Stimulated activated CD4-positive, alpha-beta T cell treated with anti-CD3 and anti-CD28 coated beads, Interleukin-2, amount 100 ng/mL, for 48 hours (primary cell): ENCODE results near the gene CIITA.
A peak's percentile ranks its signal among the peaks of the same experiment; 100 is the strongest.

Experiments used
- DNase-seq, 2 donors: peaks; one replicate each; pipeline ENCODE4 v3.0.0-alpha.2; 2020

CIITA gene

DNA sequence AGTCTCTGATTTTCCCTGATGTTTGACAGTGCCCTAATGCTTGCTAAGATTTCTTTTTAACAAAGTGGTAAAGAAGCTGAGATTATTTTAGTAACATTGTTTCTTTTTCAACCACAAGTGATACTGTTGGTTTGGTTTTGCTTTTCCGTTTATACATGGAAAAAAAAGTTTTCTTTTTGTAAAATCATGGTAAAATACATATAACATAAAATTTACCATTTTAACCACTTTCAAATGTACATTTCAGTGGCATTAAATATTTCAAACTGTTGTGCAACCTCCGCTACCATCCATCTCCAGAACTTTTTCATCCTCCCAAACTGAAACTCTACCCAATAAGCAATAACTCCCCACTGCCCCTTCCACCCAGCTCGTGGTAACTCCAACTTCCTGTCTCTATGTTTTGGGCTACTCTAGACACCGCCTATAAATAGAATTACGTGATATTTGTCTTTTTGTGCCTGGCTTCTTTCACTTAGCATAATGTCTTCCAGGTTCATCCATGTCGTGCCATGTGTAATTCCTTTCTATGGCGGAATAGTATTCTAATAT lies 4.6 kb downstream of the CIITA start:
- no peak for DNase-seq

DNA sequence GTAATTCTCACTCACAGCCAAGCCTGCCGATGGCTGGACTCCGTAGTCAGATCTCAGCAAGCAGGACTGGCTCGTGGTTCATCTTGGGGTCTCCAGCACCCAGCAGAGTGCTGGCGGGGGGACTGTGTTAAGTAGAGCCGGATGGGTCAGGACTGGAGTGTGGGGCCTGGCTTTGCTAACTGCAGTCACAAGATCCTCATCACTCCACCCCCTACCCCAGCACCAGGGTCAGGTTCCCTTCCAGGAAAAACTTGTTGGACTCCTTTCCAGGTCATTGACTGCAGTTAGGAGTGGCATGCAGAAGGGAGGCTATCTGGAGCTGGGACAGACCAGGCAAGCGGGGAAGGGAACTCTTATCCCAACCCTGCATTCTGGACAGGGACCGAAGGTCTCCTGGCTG lies 6.0 kb downstream of the CIITA start:
- DNase-seq = no peak

GRCh38 chr16:10885246-10885645 lies 8.2 kb downstream of the CIITA start:
- no peak for DNase-seq

- no peak for DNase-seq
These were observed 11.4 kb downstream of the CIITA start for GRCh38 chr16:10888320-10888937.

GRCh38 chr16:10889855-10890254 lies 12.9 kb downstream of the CIITA start:
- no peak for DNase-seq

DNA sequence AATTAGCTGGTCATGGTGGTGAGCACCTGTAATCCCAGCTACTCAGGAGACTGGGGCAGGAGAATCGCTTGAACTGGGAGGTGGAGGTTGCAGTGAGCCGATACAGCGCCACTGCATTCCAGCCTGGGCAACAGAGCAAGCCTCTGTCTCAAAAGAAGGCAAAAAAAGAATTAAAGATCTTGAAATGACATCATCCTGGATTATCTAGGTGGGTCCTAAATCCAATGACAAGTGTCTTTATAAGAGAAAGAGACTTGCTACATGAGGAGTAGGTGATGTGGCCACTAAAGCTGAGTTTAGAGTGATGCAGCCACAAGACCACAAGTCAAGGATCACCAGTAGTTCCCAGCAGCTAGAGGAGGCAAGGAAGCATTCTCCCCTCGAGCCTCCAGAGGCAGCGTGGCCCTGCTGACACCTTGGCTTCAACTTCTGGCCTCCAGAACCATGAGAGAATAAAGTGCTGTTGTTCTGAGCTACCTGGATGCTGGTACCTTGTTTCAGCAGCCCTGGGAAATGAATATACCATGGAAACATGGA lies 15.8 kb downstream of the CIITA start:
- no peak for DNase-seq

DNA sequence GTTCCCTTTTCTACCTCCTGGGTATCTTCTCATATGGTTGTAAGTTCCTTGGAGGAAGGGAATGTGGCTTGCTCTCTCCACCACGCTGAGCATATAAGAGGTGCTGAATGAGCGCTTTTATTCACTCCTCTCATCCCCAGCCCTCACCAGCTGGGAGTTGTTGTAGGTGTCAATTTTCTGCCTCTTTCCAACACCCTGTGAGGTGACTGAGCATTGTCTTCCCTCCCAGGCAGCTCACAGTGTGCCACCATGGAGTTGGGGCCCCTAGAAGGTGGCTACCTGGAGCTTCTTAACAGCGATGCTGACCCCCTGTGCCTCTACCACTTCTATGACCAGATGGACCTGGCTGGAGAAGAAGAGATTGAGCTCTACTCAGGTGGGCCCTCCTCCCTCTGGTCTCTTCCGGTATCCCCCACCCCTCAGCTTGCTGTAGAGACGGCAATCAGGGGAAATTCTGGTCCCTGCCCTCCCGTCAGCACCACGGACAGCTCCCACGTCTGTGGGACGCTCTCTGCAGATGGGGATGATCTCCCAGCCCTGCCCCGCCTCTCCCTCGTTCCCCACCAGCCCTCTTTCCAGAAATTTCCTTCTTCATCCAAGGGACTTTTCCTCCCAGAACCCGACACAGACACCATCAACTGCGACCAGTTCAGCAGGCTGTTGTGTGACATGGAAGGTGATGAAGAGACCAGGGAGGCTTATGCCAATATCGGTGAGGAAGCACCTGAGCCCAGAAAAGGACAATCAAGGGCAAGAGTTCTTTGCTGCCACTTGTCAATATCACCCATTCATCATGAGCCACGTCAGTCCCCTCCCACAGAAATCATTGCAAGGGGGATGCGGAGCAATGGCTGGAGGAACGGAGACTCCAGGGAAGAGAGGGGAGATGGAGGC lies 18.3 kb downstream of the CIITA start:
- peak; percentile 27 to 46 for DNase-seq

GRCh38 chr16:10896165-10896564 lies 19.2 kb downstream of the CIITA start:
- no peak for DNase-seq

DNA sequence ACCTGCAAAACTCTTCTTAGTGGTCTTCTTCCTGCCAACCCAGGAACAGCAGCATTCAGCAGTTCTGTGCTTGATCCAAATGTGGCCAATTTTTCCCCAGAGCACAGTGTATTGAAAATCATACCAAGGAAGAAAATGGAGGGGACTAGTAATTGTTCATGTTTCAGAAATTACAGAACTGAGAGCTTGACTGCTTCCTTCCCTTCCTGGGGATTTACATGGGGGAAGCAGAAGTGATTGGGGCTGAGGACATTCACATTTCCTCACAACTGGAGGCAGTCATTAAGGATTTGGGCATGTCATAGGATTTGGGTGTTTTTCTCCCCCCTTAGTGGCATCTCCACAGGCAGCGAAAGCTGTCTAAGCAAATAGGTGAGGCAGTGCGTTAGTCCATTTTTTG lies 19.7 kb downstream of the CIITA start:
- no peak for DNase-seq

- no peak for DNase-seq
These were observed 20.1 kb downstream of the CIITA start for GRCh38 chr16:10897134-10897533.

GRCh38 chr16:10902999-10903398 lies 26.0 kb downstream of the CIITA start:
- no peak for DNase-seq

DNA sequence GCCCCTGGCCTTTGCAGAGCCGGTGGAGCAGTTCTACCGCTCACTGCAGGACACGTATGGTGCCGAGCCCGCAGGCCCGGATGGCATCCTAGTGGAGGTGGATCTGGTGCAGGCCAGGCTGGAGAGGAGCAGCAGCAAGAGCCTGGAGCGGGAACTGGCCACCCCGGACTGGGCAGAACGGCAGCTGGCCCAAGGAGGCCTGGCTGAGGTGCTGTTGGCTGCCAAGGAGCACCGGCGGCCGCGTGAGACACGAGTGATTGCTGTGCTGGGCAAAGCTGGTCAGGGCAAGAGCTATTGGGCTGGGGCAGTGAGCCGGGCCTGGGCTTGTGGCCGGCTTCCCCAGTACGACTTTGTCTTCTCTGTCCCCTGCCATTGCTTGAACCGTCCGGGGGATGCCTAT lies 29.5 kb downstream of the CIITA start:
- no peak for DNase-seq

DNA sequence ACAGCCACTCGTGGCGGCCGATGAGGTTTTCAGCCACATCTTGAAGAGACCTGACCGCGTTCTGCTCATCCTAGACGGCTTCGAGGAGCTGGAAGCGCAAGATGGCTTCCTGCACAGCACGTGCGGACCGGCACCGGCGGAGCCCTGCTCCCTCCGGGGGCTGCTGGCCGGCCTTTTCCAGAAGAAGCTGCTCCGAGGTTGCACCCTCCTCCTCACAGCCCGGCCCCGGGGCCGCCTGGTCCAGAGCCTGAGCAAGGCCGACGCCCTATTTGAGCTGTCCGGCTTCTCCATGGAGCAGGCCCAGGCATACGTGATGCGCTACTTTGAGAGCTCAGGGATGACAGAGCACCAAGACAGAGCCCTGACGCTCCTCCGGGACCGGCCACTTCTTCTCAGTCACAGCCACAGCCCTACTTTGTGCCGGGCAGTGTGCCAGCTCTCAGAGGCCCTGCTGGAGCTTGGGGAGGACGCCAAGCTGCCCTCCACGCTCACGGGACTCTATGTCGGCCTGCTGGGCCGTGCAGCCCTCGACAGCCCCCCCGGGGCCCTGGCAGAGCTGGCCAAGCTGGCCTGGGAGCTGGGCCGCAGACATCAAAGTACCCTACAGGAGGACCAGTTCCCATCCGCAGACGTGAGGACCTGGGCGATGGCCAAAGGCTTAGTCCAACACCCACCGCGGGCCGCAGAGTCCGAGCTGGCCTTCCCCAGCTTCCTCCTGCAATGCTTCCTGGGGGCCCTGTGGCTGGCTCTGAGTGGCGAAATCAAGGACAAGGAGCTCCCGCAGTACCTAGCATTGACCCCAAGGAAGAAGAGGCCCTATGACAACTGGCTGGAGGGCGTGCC lies 30.1 kb downstream of the CIITA start:
- no peak for DNase-seq

DNA sequence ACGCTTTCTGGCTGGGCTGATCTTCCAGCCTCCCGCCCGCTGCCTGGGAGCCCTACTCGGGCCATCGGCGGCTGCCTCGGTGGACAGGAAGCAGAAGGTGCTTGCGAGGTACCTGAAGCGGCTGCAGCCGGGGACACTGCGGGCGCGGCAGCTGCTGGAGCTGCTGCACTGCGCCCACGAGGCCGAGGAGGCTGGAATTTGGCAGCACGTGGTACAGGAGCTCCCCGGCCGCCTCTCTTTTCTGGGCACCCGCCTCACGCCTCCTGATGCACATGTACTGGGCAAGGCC lies 30.7 kb downstream of the CIITA start:
- DNase-seq = no peak

GRCh38 chr16:10911267-10911666 lies 34.3 kb downstream of the CIITA start:
- no peak for DNase-seq

GRCh38 chr16:10916534-10916933 lies 39.5 kb downstream of the CIITA start:
- DNase-seq = no peak

GRCh38 chr16:10918294-10919002 lies 41.4 kb downstream of the CIITA start:
- peak; percentile 88 to 92 for DNase-seq

GRCh38 chr16:10919003-10919351 lies 42.0 kb downstream of the CIITA start:
- DNase-seq = no peak

- no peak for DNase-seq
These were observed 43.9 kb downstream of the CIITA start for GRCh38 chr16:10920726-10921427.

DNA sequence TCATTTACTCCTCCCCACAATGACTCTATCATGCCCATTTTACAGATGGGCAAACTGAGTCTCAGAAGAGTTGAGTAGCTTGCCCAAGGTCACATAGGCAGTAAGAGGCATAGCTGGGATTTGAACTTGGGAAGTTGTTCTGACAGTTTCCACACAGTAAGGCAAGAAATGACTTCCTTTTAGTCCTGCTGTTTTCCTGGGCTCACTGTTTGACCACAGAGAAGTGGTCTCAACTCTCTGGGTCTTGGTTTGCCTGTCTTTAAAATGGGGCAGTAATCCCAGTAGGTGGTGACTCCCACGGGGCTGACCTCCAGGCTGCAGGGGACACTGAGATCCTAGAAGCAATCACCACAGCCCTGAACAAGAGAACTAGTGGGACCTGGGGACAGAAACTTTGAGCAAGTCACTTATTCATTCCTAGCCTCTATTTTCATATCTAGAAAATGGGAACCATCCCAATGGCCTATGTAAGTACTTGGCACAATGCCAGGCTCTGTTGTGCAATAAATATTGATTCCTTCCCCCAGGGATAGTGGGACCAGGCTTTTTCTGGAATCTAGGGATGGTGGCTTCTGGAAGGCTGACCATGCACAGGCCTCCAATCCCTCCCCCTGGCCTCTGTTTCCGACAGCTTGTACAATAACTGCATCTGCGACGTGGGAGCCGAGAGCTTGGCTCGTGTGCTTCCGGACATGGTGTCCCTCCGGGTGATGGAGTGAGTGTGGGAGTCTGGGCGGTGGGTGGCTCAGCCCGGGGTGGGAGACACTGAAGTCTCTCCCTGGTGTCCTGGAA lies 44.7 kb downstream of the CIITA start:
- no peak for DNase-seq
